Tibial nerve (tissue), 4 donors: Measurements from ENCODE around the gene NKRF. TPM values are rescaled to one million over a fixed set of nuclear protein-coding genes. Genes with fewer than 3 reads are reported as not detected.

Experiments
- DNase-seq, 2 donors: peaks; one replicate each; pipeline ENCODE4 v3.0.0-alpha.2; 2019; ENCODE audit warnings: low spot score in 2 of 2
- H3K27ac ChIP-seq, 4 donors: fragments of 200-600 bp; sonication (generic) in 3 of 4; one replicate each; pipeline ENCODE4 v1.5.1; 2017 to 2019; ENCODE audit warnings: mild to moderate bottlenecking in 1 of 4
- H3K27me3 ChIP-seq, 2 donors: fragments of 200-600 bp; sonication (generic) in 1 of 2; one replicate each; pipeline versions ENCODE4 v1.5.1 to v1.6.0; 2017 to 2019
- H3K36me3 ChIP-seq, 3 donors: fragments of 200-600 bp; sonication (generic); one replicate each; pipeline ENCODE4 v1.5.1; 2018 to 2019
- H3K4me1 ChIP-seq, 4 donors: fragments of 200-600 bp; sonication (generic) in 3 of 4; one replicate each; pipeline ENCODE4 v1.5.1; 2017 to 2019
- H3K4me3 ChIP-seq, 4 donors: fragments of 200-600 bp; sonication (generic) in 3 of 4; one replicate each; pipeline ENCODE4 v1.5.1; 2017 to 2019; ENCODE audit warnings: mild to moderate bottlenecking in 1 of 4, moderate library complexity in 1 of 4
- H3K9me3 ChIP-seq, 4 donors: fragments of 200-600 bp; sonication (generic) in 3 of 4; one replicate each; pipeline ENCODE4 v1.5.1; 2017 to 2019
- EP300 ChIP-seq, 2 donors: sonication (generic); formaldehyde crosslinking; IDR thresholded peaks; one replicate each; pipeline ENCODE4 v1.6.1; 2017; ENCODE audit warnings: antibody characterized with exemption in 2 of 2, mild to moderate bottlenecking in 1 of 2
- POLR2A ChIP-seq, 2 donors: fragments of 450-650 bp; IDR thresholded peaks; one replicate each; pipeline ENCODE4 v1.6.1; 2017; ENCODE audit warnings: antibody characterized with exemption in 2 of 2, mild to moderate bottlenecking in 2 of 2, moderate library complexity in 2 of 2
- WGBS, 2 donors: methylation state at CpG; one replicate each; pipeline ENCODE4 v1.1.5; 2018; 5-methylcytosine and 5-hydroxymethylcytosine counted together
- small RNA-seq: library from RNA; depleted of rRNA; stranded (forward); fragments of <200 nt; gene quantifications from one replicate; pipeline ENCODE3, GENCODE V24; 2016
- total RNA-seq, 4 donors: library from RNA; depleted of rRNA; stranded (reverse); fragments of >200 nt; gene quantifications; one replicate each; pipeline ENCODE4 v1.1.0, GENCODE V29; 2016
- TF ChIP-seq, protein P1 (sequence below), 5 experiments: fragments of 200-600 bp in 3 of 5; fragments of 450-650 bp in 2 of 5; sonication (generic) in 3 of 5; IDR thresholded peaks; one replicate each; pipeline ENCODE4 v1.5.1; 2016 to 2019; ENCODE audit warnings: antibody characterized with exemption in 5 of 5, mild to moderate bottlenecking in 3 of 5, moderate library complexity in 2 of 5

The NKRF gene
- total RNA-seq, 4 donors from 2014 or later: 4.4 to 9.0 (median 6.4) TPM

DNA sequence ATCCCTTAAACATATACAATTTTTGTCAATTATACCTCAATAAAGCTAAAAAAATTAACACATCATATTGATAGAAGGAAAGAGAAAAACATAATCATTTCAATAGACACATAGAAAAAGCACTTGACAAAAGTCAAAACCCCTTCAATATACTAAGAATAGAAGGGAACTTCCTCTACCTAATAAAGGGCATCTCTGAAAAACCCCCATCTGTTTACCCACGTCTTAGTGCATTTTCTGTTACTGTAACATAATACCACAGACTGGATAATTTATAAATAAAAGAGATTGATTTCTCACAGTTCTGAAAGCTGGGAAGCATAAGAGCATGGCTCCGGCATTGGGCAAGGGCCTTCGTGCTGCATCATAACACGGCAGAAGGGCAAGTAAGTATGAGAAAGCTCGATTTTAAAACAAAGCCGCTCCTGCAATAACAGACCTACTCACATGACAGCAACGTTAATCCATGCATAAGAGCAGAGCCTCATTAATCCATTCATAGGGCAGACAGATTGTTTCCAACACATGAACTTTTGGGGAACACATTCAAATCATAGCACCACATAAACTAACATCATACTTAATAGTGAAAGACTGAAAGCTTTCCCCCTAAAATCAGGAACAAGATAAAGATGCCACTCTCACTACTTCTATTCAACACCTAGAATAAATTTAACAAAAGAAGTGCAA is 56.8 kb downstream of the NKRF start:
- WGBS, 2 donors: 64 to 66% methylated on average over 7 of the region's 7 CpGs
- H3K4me3 ChIP-seq: no peak overlapping the region
- TF ChIP-seq POLR2A (IDR thresholded peaks at IDR 0.05) (no peak), EP300 (IDR thresholded peaks at IDR 0.05) (no peak)
- TF ChIP-seq, protein P1, sequence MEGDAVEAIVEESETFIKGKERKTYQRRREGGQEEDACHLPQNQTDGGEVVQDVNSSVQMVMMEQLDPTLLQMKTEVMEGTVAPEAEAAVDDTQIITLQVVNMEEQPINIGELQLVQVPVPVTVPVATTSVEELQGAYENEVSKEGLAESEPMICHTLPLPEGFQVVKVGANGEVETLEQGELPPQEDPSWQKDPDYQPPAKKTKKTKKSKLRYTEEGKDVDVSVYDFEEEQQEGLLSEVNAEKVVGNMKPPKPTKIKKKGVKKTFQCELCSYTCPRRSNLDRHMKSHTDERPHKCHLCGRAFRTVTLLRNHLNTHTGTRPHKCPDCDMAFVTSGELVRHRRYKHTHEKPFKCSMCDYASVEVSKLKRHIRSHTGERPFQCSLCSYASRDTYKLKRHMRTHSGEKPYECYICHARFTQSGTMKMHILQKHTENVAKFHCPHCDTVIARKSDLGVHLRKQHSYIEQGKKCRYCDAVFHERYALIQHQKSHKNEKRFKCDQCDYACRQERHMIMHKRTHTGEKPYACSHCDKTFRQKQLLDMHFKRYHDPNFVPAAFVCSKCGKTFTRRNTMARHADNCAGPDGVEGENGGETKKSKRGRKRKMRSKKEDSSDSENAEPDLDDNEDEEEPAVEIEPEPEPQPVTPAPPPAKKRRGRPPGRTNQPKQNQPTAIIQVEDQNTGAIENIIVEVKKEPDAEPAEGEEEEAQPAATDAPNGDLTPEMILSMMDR (IDR thresholded peaks at IDR 0.05): no peak

DNA sequence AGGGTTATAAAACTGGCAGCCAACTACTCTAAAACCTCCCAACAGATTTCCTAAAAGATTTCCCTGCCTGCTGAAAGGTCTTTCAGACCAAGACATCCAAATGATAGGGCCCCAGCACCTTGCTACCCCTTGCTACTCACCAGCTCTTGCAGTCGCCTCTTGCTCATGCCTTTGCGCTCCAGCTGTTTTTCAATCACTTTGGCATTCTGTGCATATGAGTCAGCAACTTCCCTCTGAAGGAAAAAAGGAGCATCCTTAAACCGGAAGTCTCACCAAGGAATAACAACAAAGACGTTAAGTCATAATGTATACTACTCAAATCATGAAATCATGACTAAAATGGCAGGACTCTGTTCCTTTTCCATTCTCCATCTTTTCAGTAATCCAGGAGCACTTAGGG is 65.0 kb downstream of the NKRF start:
- H3K4me1 ChIP-seq: no peaks in the 10 kb centered on the region
- H3K36me3 ChIP-seq: peaks cover 0 to 11% (median 0%) of the 10 kb centered on the region in 3 donors
- no peak overlapping the region for H3K27ac ChIP-seq
- no peak for DNase-seq
- H3K4me3 ChIP-seq: no peak overlapping the region
- 70 to 71% methylated on average over 4 of the region's 4 CpGs for WGBS, 2 donors
- H3K27me3 ChIP-seq: no peaks in the 10 kb centered on the region
- no peaks in the 10 kb centered on the region for H3K9me3 ChIP-seq
- TF ChIP-seq EP300 (IDR thresholded peaks at IDR 0.05): no peak
- TF ChIP-seq, protein P1 (IDR thresholded peaks at IDR 0.05): no peak

More for the DNA sequence above, 56.8 kb downstream of the NKRF start:
- H3K36me3 ChIP-seq: no peaks in the 10 kb centered on the region
- H3K27me3 ChIP-seq: no peaks in the 10 kb centered on the region
- H3K9me3 ChIP-seq: no peaks in the 10 kb centered on the region
- no peak for DNase-seq
- H3K27ac ChIP-seq: no peak overlapping the region
- H3K4me1 ChIP-seq: no peaks in the 10 kb centered on the region

DNA sequence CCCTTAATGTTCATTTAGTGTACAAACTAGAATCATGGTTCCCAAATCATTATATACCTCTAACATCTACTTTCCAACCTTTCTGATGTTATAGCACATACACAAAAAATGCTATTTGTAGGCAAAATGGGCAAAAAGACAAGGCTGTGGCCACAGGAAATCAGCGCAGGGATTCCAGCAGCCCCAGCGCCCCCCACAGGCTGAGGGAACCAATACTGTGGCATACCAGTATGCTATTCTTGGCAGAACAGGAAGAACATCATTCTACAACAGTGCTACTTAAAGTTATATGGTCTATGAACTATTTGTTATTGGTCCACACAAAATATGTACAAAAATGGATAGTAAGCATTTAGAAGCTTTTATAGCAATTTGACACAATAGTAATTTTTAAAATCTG is 66.4 kb downstream of the NKRF start:
- WGBS, 2 donors: 49 to 53% methylated on average over 2 of the region's 2 CpGs
- no peaks in the 10 kb centered on the region for H3K4me1 ChIP-seq

More for the DNA sequence above, 66.4 kb downstream of the NKRF start:
- no peak overlapping the region for H3K27ac ChIP-seq
- H3K4me3 ChIP-seq: no peak overlapping the region
- H3K9me3 ChIP-seq: no peaks in the 10 kb centered on the region
- DNase-seq: no peak
- H3K36me3 ChIP-seq: peaks cover 0 to 11% (median 0%) of the 10 kb centered on the region in 3 donors
- TF ChIP-seq, protein P1 (IDR thresholded peaks at IDR 0.05): no peak
- TF ChIP-seq EP300 (IDR thresholded peaks at IDR 0.05): no peak
- no peak for TF ChIP-seq POLR2A (IDR thresholded peaks at IDR 0.05)
- no peaks in the 10 kb centered on the region for H3K27me3 ChIP-seq

Small RNA genes within 50 kb of the gene (small RNA-seq; reads per million reads assigned to genes)
- gene MIR766: 2.8 reads per million, percentile 73 among the genes with 10 or more reads in this experiment

Other genes with a start within 250 kb of the NKRF start
- 10 to 100 TPM; 37.8 to 46.8 (median 45.5) TPM for gene SLC25A43, start 207.1 kb downstream of the NKRF start, total RNA-seq
- gene SLC25A5, start 138.0 kb downstream of the NKRF start, total RNA-seq: 100 to 1,000 TPM in 2 of 4 donors, 10 to 100 TPM in 2; 79.3 to 176 (median 93.3) TPM
- 10 to 100 TPM; 19.2 to 35.5 (median 30.2) TPM for gene STEEP1, start 41.0 kb downstream of the NKRF start, total RNA-seq
- 10 to 100 TPM; 31.8 to 62.5 (median 40.5) TPM for gene UBE2A, start 31.9 kb downstream of the NKRF start, total RNA-seq
- gene SEPTIN6, start 86.7 kb upstream of the NKRF start, total RNA-seq: 10 to 100 TPM; 18.8 to 35.8 (median 29.7) TPM
- 1 to 10 TPM in 1 of 4 donors, not detected in 3; 1.1 TPM for gene SOWAHD, start 152.2 kb upstream of the NKRF start, total RNA-seq
- gene RPL39, start 185.2 kb upstream of the NKRF start, total RNA-seq: 1,000 to 10,000 TPM; 2,139 to 3,555 (median 3,085) TPM
- gene UPF3B, start 246.5 kb upstream of the NKRF start, total RNA-seq: 1 to 10 TPM; 6.3 to 7.0 (median 6.6) TPM